HEK293 (cell line): ENCODE measurements around the gene NSD1.

Experiments
- CTCF ChIA-PET: fragments of 350-600 bp; formaldehyde crosslinking; extraction: SDS; loops from one replicate; lab custom pipeline; 2021; ENCODE audit warnings: antibody characterized with exemption; lab: Yijun Ruan, JAX
- POLR2A ChIA-PET: fragments of 300-600 bp; formaldehyde crosslinking; extraction: SDS; loops from one replicate; lab custom pipeline; 2020; ENCODE audit warnings: antibody characterized with exemption, inconsistent platforms; lab: Yijun Ruan, JAX
- H3K27ac ChIP-seq: fragments of 200-500 bp; sonication (Bioruptor generic); 2 replicates; pipeline ENCODE4 v1.5.1; 2014; ENCODE audit warnings: low read depth, low read length, control low read depth, inconsistent platforms; ENCODE audit errors: extremely low read depth
- H3K36me3 ChIP-seq, 2 experiments: fragments of 200-500 bp in 1 of 2; sonication (Bioruptor generic) in 1 of 2; 1 replicate in 1 of 2; 2 replicates in 1 of 2; pipeline ENCODE4 v1.5.1; 2014 to 2017; ENCODE audit warnings: inconsistent platforms in 2 of 2, low read length in 2 of 2; ENCODE audit not compliant: control insufficient read depth in 2 of 2, insufficient read depth in 1 of 2
- H3K4me1 ChIP-seq: fragments of 200-500 bp; sonication (Bioruptor generic); 2 replicates; pipeline ENCODE4 v1.5.1; 2014; ENCODE audit warnings: mild to moderate bottlenecking, low read length, inconsistent platforms; ENCODE audit not compliant: control insufficient read depth, insufficient read depth
- H3K4me3 ChIP-seq: 2 replicates; pipeline ENCODE4 v1.5.1; 2011; ENCODE audit warnings: low read depth, mild to moderate bottlenecking, control low read depth, low read length, moderate library complexity
- H3K9me3 ChIP-seq: fragments of 200-500 bp; sonication (Bioruptor generic); 2 replicates; pipeline ENCODE4 v1.5.1; 2014; ENCODE audit warnings: low read depth, low read length, inconsistent platforms; ENCODE audit not compliant: control insufficient read depth, insufficient read depth
- GLIS1 ChIP-seq: fragments of 450-650 bp; formaldehyde crosslinking; IDR thresholded peaks from 2 replicates; pipeline ENCODE4 v1.5.1; 2016; ENCODE audit warnings: missing biosample characterization, missing genetic modification characterization
- MZF1 ChIP-seq: fragments of 450-650 bp; formaldehyde crosslinking; IDR thresholded peaks from 2 replicates; pipeline ENCODE4 v1.5.1; 2017; ENCODE audit warnings: missing biosample characterization, missing genetic modification characterization, borderline replicate concordance
- OSR2 ChIP-seq: fragments of 450-650 bp; formaldehyde crosslinking; IDR thresholded peaks from 2 replicates; pipeline ENCODE4 v1.5.1; 2016; ENCODE audit warnings: missing biosample characterization, missing genetic modification characterization
- PRDM1 ChIP-seq: fragments of 450-650 bp; formaldehyde crosslinking; IDR thresholded peaks from 2 replicates; pipeline ENCODE4; 2016; ENCODE audit warnings: missing biosample characterization, missing genetic modification characterization
- ZNF184 ChIP-seq: fragments of 450-650 bp; IDR thresholded peaks from 2 replicates; pipeline ENCODE4 v1.5.1; 2018; ENCODE audit warnings: missing biosample characterization, mild to moderate bottlenecking, missing genetic modification characterization
- ZNF266 ChIP-seq: fragments of 450-650 bp; formaldehyde crosslinking; IDR thresholded peaks from 2 replicates; pipeline ENCODE4 v1.5.1; 2016; ENCODE audit warnings: missing biosample characterization, missing genetic modification characterization, low read depth
- ZNF404 ChIP-seq: fragments of 450-650 bp; formaldehyde crosslinking; IDR thresholded peaks from 2 replicates; pipeline ENCODE4 v1.5.1; 2017; ENCODE audit warnings: missing biosample characterization, missing genetic modification characterization
- ZNF416 ChIP-seq: fragments of 450-650 bp; formaldehyde crosslinking; IDR thresholded peaks from 2 replicates; pipeline ENCODE4 v1.5.1; 2016; ENCODE audit warnings: missing biosample characterization, missing genetic modification characterization
- ZNF426 ChIP-seq: fragments of 450-650 bp; formaldehyde crosslinking; IDR thresholded peaks from 2 replicates; pipeline ENCODE4 v1.5.1; 2017; ENCODE audit warnings: missing biosample characterization, missing genetic modification characterization, mild to moderate bottlenecking, inconsistent platforms, moderate library complexity
- ZNF510 ChIP-seq: fragments of 450-650 bp; formaldehyde crosslinking; IDR thresholded peaks from 2 replicates; pipeline ENCODE4 v1.5.1; 2018; ENCODE audit warnings: mild to moderate bottlenecking, missing genetic modification characterization, missing biosample characterization; ENCODE audit not compliant: insufficient replicate concordance
- ZNF514 ChIP-seq: fragments of 450-650 bp; formaldehyde crosslinking; IDR thresholded peaks from 2 replicates; pipeline ENCODE4 v1.5.1; 2016; ENCODE audit warnings: missing biosample characterization, missing genetic modification characterization
- ZNF585B ChIP-seq: fragments of 450-650 bp; formaldehyde crosslinking; IDR thresholded peaks from 2 replicates; pipeline ENCODE4 v1.5.1; 2016; ENCODE audit warnings: missing biosample characterization, missing genetic modification characterization
- TF ChIP-seq, protein P1 (sequence below): fragments of 450-650 bp; formaldehyde crosslinking; IDR thresholded peaks from 2 replicates; pipeline ENCODE4 v1.5.1; 2016; ENCODE audit warnings: missing biosample characterization, missing genetic modification characterization
- TF ChIP-seq, protein P2 (sequence below): fragments of 450-650 bp; formaldehyde crosslinking; IDR thresholded peaks from 2 replicates; pipeline ENCODE4 v1.5.1; 2017; ENCODE audit warnings: missing biosample characterization, missing genetic modification characterization

The NSD1 gene

DNA sequence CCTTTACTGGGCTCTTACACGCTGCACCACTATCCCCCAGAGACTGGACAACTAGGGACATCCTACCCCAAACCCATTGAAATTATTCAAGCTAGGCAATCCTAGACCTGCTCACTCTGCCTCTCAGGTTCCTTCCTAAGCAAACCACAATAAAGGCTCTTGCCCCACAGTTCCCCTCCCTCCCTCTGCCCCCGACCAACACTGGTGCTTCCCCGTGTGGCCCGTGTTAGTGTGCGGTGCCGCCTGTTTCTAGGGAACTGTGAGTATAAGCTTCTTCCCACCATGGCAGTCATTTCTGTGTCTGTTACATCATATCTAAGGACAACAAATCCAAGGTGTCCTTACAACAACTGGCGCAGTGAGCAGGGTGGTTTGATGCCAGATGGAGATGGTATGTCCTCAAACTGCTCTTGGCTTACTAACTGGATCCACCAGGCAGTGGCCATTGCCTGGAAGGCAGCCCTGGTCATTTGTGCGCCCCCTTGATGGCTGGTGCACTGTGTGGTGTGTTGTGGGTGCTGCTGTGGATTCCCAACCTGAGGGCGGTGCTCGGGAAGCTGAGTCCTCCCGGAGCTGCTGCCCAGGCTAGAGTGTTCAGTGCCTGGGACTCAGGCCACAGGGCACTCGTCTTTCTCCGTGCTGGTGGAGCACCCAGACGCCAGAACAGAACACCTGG is 186.5 kb downstream of the NSD1 start (continued):
- TF ChIP-seq ZNF416 (tag by site-specific recombination) (no peak), ZNF184 (tag by site-specific recombination) (no peak)

DNA sequence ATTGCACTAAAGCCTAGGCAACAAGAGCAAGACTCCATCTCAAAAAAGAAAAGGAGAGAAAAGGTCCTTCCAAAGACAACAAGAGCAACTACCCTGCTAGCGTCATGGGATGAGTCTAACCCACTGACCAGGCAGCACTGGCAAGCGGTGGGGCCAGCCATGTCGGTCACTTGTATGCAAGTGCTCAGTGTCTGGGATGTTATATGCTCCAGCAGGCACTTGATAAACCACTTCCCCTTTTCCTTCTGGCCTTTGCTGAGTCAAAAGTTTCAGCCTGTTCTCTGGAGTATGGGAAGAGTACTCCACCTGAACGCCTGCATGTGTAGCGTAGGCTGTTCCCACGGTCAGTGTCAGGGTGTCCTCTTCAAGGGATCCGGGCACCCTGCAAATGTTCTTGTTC is 187.3 kb downstream of the NSD1 start:
- no peaks in the 10 kb centered on the region for H3K4me1 ChIP-seq
- ChIA-PET POLR2A (no interaction called here), CTCF (interaction anchor here (0.7 kb wide), 2 partner anchors 83 to 84 kb away, joined by 3 read pairs; no protein-coding TSS in a partner anchor)
- no peaks in the 10 kb centered on the region for H3K9me3 ChIP-seq
- peaks cover 0 to 12% of the 10 kb centered on the region in 2 experiments; a peak in 2 of 3 replicates for H3K36me3 ChIP-seq
- no peak overlapping the region for H3K27ac ChIP-seq
- TF ChIP-seq MZF1 (tag by site-specific recombination): no peak
- TF ChIP-seq ZNF510 (tag by site-specific recombination): no peak
- no peak for TF ChIP-seq ZNF514 (tag by site-specific recombination)
- TF ChIP-seq ZNF426 (tag by site-specific recombination): no peak
- TF ChIP-seq OSR2 (tag by site-specific recombination): no peak
- no peak overlapping the region for H3K4me3 ChIP-seq

DNA sequence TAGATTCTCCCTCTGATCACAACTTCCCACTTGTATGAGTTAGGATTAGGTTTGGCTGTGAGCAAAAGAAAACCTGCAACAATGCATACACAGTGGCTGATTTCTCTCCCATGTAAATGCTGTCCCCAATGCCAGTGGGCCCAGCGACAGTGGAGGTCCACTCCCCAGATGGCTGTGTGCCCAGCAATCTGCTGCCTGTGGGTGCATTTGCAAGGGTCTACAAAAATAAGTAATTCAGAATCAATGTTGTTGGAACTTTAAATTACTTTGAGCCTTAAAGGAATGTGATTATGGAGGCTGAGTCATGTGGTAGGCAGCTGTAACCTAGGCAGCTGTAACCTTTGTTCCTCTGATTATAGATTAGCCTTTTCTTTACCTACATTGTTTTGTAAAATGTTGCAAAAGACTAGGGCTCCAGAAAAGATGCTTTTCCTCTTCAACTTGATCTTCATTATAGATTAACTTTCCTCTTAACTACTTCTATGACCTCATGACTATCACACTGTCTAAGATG is 192.4 kb downstream of the NSD1 start:
- ChIA-PET CTCF (interaction anchor here (1.7 kb wide), 1 partner anchor 10 kb away, joined by 3 read pairs; no protein-coding TSS in a partner anchor), POLR2A (interaction anchor here (0.7 kb wide), 1 partner anchor 795 kb away, joined by 6 read pairs; no protein-coding TSS in a partner anchor)
- Histone ChIP-seq H3K4me1 (no peaks in the 10 kb centered on the region), H3K27ac (no peak overlapping the region), H3K4me3 (no peak overlapping the region), H3K9me3 (no peaks in the 10 kb centered on the region), H3K36me3 (peaks cover 0 to 22% of the 10 kb centered on the region in 2 experiments; a peak in 2 of 3 replicates)
- 0 out of 2 replicates have a peak, but pooled peaks have one; percentile 15 for TF ChIP-seq GLIS1 (tag by site-specific recombination)
- TF ChIP-seq, protein P1, sequence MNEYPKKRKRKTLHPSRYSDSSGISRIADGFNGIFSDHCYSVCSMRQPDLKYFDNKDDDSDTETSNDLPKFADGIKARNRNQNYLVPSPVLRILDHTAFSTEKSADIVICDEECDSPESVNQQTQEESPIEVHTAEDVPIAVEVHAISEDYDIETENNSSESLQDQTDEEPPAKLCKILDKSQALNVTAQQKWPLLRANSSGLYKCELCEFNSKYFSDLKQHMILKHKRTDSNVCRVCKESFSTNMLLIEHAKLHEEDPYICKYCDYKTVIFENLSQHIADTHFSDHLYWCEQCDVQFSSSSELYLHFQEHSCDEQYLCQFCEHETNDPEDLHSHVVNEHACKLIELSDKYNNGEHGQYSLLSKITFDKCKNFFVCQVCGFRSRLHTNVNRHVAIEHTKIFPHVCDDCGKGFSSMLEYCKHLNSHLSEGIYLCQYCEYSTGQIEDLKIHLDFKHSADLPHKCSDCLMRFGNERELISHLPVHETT (tag by site-specific recombination): no peak

DNA sequence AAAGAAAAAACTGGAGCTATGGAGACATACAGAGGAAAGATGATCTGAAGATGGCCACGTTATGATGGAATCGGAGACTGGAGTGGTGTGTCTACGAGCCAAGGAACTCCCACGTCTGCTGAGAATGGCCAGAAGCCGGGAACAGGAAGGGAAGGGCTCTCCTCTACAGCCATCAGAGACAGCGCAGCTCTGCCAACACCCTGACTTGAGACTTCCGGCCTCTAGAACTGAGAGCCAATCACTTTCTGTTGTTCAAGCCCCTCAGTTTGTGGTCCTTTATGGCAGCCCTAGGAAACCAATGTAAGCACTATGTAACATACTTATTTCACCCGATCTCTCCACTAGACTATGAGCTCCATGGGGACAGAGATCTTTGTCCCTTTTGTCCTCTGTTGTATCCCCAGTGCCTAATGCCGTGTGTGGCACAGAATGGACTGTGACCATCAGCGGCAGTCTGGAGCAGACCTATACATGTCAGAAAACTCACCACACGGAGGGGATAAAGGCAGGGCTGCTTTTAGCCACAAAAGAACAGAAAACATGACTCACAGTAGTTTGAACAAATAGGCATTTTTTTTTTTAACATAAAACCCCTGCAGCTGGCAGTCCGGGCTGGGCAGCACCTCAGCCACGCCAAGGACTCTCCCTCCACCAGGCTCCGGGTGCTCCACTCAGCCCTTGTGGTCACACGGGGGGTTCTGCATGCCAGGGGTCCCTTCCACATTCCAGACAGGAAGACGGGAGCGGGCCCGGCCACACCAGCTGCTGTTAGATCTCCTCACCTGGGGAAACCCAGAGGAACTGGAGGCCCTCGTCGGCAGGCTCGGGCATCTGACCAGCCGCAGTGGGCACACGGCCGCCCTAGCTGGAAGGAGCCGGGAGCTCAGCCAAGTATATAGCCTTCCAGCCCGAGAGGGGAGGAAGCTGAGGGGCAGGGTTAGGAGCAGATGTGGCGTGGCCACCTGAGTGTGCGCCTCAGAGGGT is 194.3 kb downstream of the NSD1 start:
- peaks cover 0 to 38% of the 10 kb centered on the region in 2 experiments; a peak in 2 of 3 replicates for H3K36me3 ChIP-seq
- H3K4me3 ChIP-seq: no peak overlapping the region
- no peaks in the 10 kb centered on the region for H3K9me3 ChIP-seq
- no peaks in the 10 kb centered on the region for H3K4me1 ChIP-seq
- TF ChIP-seq, protein P2, sequence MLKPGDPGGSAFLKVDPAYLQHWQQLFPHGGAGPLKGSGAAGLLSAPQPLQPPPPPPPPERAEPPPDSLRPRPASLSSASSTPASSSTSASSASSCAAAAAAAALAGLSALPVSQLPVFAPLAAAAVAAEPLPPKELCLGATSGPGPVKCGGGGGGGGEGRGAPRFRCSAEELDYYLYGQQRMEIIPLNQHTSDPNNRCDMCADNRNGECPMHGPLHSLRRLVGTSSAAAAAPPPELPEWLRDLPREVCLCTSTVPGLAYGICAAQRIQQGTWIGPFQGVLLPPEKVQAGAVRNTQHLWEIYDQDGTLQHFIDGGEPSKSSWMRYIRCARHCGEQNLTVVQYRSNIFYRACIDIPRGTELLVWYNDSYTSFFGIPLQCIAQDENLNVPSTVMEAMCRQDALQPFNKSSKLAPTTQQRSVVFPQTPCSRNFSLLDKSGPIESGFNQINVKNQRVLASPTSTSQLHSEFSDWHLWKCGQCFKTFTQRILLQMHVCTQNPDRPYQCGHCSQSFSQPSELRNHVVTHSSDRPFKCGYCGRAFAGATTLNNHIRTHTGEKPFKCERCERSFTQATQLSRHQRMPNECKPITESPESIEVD (tag by site-specific recombination): no peak
- TF ChIP-seq PRDM1 (no peak), ZNF585B (no peak), ZNF404 (no peak), ZNF266 (tag by site-specific recombination) (no peak)
- POLR2A ChIA-PET: interaction anchor here (0.6 to 1.2 kb wide), 3 partner anchors 12 to 98 kb away, joined by 3 read pairs; no protein-coding TSS in a partner anchor
- CTCF ChIA-PET: interaction anchor here (0.6 to 2.0 kb wide), 6 partner anchors 9 to 207 kb away, joined by 3 to 6 read pairs (median 3); no protein-coding TSS in a partner anchor
- H3K27ac ChIP-seq: 0 out of 2 replicates have a peak overlapping the region, but pooled peaks have one; percentile 16
